T-helper 22 cell (primary cell): ENCODE data around the gene SIGLEC7.
A peak's percentile ranks its signal among the peaks of the same experiment; 100 is the strongest.
"Not testable (repeated sequence)": the region's sequence is repeated elsewhere in the genome, so short reads cannot be mapped to it uniquely, and the experiment has no call there.

Experiments
- DNase-seq: peaks from one replicate; pipeline ENCODE4 v3.0.0-alpha.2; 2020; ENCODE audit warnings: low read depth

The SIGLEC7 gene

GRCh38 chr19:51139299-51140014 is 2.6 kb upstream of the SIGLEC7 start:
- no peak for DNase-seq

- DNase-seq = no peak
These were observed 1.7 kb upstream of the SIGLEC7 start for GRCh38 chr19:51140441-51140840.

GRCh38 chr19:51141181-51141580 is 920 bp upstream of the SIGLEC7 start:
- DNase-seq = no peak

- not testable (repeated sequence) for DNase-seq
These were observed 841 bp downstream of the SIGLEC7 start for GRCh38 chr19:51142809-51143475.

DNA sequence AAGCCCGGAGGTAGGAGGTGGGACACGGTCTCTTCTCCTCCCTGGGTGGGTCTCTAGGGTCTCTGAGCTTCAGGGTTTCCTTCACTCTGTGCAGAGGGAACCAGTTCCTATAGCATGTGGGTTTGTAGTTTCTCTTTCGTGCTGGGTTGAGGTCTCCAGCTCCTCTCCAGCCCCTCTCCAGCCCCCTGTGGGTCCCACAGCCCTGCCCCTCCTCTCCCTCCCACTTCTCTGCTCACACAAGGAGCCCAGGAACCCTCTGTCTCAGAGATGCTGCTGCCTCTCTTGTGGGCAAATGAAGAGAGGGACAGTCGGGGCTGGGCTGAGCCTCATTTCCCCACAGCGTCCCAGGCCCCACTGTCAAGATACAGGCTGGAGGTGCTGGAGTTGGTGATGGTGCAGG is 1.4 kb downstream of the SIGLEC7 start:
- no peak for DNase-seq

DNA sequence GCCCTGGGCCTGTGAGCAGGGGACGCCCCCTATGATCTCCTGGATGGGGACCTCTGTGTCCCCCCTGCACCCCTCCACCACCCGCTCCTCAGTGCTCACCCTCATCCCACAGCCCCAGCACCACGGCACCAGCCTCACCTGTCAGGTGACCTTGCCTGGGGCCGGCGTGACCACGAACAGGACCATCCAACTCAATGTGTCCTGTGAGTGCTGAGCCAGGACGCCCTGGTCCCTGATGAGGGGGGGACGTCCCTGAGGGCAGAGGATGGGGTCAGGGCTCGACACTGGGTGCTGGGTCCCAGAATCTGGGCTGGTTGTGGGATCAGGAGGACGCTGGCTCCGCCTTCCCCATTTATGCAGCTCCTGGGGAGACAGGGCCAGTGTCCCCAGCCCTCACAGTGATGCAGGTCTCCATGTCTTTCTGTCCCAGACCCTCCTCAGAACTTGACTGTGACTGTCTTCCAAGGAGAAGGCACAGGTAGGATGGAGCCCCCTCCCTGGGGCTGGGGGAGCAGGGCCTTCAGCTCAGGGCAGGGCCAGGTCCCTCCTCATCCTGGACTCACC is 2.5 kb downstream of the SIGLEC7 start:
- no peak for DNase-seq

DNA sequence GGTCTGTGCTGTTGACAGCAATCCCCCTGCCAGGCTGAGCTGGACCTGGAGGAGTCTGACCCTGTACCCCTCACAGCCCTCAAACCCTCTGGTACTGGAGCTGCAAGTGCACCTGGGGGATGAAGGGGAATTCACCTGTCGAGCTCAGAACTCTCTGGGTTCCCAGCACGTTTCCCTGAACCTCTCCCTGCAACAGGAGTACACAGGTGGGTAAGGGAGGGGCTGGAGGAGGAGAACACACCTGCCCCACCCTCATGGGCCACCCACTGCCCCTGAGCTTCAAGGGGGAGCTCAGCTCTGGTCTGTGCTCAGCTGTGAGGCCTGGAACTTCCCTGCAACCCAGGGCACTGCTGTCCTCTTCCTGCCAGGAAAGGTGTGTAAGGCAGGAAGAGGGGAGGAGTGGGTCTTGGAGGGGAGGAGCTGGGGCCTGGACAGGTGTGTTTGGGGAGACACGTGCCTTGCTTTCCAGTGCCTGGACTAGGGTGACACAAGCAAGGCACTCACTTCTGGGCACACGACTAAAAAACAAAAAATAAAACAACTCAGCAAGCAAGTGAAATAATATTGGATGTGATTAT is 3.9 kb downstream of the SIGLEC7 start:
- DNase-seq = no peak

DNA sequence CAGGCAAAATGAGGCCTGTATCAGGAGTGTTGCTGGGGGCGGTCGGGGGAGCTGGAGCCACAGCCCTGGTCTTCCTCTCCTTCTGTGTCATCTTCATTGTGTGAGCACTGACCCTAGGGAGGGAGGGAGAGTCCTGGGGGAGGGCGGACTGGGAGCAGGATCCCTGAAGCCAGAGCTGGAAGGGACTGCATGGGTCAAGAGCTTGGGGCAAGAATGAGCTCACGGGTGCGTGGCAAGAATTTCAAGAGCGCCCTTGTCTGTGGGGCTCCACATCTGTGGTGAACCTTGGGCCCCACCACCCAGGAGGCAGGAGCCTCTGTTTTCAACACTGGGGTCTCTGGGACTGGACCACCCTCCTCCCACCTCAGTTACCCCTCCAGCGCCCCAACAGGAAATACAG is 4.7 kb downstream of the SIGLEC7 start:
- no peak for DNase-seq

DNA sequence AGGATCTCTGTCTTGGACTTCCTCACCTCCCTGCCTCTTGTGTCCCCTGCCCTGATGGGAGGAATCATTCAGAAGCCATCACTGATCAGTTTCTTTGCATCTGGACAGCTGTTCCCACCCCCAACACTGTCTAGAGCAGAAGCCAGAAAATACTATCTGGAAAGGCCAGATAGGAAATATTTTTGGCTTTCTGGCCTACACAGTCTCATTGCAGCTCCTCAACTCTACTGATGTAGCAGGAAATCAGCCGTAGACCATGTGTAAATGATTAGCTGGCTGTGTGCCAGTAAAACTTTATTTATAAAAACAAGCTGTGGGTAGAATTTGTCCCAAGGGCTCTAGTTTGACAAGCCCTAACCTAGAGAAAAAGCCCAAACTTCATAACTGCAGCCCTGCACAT is 5.6 kb downstream of the SIGLEC7 start:
- DNase-seq = no peak

DNA sequence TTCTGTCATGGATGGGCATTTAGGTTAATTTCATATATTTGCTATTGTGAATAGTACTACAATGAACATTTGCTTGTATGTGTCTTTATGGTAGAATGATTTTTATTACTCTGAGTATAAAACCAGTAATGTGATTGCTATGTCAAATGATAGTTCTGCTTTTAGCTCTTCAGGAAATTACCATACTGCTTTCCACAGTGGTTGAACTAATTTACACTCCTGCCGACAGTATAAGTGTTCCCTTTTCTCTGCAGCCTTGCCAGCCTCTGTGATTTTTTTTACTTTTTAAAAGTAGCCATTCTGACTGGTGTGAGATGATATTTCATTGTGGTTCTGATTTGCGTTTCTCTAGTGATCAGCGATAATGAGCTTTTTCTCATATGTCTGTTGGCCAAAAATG is 6.5 kb downstream of the SIGLEC7 start:
- no peak for DNase-seq

DNA sequence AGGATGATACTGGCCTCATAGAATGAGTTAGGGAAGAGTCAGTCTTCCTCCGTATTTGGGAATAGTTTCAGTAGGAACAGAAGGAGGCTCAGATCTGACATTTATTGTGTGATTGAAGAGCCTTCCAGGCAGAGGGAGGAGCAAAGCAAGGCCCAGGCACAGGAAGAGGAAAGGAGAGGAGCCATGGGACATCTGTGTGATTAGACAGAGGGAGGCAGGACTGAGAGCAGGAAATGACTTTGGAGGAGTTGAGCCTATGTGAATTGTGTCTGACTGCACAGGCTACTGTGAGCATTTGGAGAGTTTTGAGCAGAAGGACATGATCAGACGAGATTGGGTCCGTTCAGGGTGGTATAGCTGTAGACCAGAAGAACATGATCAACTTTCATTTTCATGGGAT is 8.5 kb downstream of the SIGLEC7 start:
- no peak for DNase-seq

DNA sequence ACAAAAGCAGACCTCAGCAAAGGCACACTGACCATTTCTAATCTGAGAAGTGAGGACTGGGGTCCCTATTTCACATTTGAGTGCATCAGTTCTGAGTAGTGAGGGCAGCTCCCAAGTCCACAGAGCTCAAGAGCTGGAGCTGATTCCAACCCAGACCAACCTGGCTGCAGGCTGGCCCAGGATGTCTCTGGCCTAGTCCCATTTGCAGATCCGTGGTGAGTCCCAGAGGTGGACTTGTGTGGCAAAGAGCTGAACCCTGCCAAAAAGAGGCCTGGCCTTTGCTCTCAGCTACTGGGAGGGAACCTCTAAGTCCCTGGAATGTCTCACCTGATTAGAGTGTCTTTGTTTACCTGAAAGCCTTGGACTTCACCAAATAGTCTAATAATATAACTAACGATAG is 14.6 kb downstream of the SIGLEC7 start:
- DNase-seq = no peak

- no peak for DNase-seq
These were observed 15.2 kb downstream of the SIGLEC7 start for GRCh38 chr19:51157265-51157664.

- peak; percentile 21 for DNase-seq
These were observed 16.5 kb downstream of the SIGLEC7 start for GRCh38 chr19:51158474-51159129.

GRCh38 chr19:51159656-51160055 is 17.6 kb downstream of the SIGLEC7 start:
- no peak for DNase-seq

DNA sequence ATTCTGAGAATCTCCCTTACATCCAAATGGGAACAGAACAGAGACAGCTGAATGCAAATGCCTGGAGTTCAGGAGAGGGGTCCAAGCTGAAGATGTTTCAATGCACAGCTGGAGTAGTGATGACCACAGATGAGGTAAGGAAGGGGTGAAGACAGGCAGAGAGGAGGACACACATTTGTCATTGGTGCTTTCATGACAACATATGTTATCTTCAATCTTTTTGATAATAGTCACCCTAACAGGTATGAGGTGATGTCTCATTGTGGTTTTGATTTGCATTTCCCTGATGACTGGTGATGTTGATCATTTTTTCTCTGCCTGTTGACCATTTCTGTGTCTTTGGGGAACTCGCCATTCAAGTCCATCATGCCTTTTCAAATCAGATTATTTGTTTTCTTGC is 19.2 kb downstream of the SIGLEC7 start:
- no peak for DNase-seq

- no peak for DNase-seq
These were observed 19.9 kb downstream of the SIGLEC7 start for GRCh38 chr19:51161867-51162496.

DNA sequence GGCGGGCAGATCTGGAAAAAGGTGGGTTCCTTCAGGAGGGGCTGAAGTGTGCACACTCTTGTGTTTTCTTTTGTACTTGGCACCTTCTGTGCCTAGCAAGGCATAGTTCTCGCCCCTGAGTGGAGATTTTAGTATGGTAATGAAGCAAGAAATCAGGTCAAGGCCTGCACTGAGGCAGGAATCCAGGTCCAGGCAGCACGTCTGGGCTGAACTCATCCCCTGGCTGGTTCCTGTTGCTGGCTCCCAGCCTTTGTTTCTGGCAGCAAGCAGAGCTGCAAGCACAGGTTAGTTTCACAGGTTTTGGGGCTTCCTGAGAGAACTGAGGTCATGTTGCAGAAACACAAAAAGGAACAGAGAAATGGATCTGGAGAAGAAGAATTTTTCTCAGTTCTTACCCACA is 21.2 kb downstream of the SIGLEC7 start:
- DNase-seq = no peak

DNA sequence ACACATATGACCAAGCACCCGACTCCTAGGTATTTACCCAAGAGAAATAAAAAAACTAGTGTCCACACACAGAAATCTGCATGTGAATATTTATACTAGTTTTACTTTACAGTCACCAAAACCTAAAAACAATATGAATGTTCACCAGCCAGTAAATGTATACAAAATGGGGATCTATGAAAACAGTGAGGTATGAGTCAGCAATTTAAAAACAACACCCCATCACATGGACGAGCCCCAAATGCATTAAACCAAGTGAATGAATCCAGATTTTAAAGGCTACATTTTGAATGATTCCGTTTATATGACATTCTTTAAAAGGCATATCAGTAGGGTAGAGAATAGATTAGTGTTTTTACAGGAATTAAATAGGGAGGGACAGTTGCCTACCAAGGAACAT is 22.1 kb downstream of the SIGLEC7 start:
- DNase-seq = no peak

DNA sequence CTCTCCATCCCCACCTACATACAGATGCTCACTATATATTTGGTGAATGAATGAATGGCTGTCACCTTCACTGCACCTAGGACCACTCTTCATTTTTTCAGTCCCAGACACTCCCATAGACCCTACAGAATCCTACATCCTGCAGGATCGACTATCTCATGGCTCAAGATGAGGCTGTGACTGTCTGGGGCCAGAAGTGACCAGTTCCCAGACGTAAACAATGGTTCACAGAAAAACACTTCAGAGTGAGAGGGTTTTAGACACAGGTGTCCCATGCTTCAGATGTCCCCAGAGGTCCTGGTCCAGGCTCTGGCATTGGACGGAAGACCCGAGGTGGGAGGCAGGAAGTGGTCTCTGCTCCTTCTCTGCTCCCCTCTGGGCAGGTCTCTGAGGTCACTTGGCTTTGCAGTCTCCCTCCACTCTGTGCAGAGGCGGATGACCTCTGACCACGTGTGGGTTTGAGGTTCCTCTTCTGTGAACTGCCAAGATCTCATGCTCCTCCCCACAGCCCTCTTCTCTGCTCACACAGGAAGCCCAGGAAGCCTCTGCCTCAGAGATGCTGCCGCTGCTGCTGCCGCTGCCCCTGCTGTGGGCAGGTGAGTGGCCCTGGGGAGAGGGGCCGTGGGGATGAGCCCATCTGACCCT is 24.9 kb downstream of the SIGLEC7 start:
- no peak for DNase-seq

GRCh38 chr19:51168564-51169282 is 26.6 kb downstream of the SIGLEC7 start:
- DNase-seq = no peak
